ENCODE results near the gene DAG1.

Gene DAG1

DNA sequence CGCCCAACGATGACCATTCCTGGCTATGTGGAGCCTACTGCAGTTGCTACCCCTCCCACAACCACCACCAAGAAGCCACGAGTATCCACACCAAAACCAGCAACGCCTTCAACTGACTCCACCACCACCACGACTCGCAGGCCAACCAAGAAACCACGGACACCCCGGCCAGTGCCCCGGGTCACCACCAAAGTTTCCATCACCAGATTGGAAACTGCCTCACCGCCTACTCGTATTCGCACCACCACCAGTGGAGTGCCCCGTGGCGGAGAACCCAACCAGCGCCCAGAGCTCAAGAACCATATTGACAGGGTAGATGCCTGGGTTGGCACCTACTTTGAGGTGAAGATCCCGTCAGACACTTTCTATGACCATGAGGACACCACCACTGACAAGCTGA, 61.6 kb downstream of the DAG1 start:
- no peak for DNase-seq (ENCODE audit: low spot score)
- TF ChIP-seq, protein P1, sequence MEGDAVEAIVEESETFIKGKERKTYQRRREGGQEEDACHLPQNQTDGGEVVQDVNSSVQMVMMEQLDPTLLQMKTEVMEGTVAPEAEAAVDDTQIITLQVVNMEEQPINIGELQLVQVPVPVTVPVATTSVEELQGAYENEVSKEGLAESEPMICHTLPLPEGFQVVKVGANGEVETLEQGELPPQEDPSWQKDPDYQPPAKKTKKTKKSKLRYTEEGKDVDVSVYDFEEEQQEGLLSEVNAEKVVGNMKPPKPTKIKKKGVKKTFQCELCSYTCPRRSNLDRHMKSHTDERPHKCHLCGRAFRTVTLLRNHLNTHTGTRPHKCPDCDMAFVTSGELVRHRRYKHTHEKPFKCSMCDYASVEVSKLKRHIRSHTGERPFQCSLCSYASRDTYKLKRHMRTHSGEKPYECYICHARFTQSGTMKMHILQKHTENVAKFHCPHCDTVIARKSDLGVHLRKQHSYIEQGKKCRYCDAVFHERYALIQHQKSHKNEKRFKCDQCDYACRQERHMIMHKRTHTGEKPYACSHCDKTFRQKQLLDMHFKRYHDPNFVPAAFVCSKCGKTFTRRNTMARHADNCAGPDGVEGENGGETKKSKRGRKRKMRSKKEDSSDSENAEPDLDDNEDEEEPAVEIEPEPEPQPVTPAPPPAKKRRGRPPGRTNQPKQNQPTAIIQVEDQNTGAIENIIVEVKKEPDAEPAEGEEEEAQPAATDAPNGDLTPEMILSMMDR (IDR thresholded peaks at IDR 0.05; ENCODE audit: borderline replicate concordance, control extremely low read depth, extremely low read depth, insufficient read depth, missing control alignments): no peak
- in situ Hi-C loops (cut with MboI; ENCODE audit: low sequenced_read_pairs, unreplicated experiment): no loop called here

DNA sequence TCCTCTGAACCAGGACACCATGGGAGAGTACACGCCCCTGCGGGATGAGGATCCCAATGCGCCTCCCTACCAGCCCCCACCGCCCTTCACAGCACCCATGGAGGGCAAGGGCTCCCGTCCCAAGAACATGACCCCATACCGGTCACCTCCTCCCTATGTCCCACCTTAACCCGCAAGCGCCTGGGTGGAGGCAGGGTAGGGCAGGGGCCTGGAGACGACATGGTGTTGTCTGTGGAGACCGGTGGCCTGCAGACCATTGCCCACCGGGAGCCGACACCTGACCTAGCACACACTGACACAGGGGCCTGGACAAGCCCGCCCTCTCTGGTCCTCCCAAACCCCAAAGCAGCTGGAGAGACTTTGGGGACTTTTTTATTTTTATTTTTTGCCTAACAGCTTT, 63.0 kb downstream of the DAG1 start:
- TF ChIP-seq, protein P1 (IDR thresholded peaks at IDR 0.05; ENCODE audit: borderline replicate concordance, control extremely low read depth, extremely low read depth, insufficient read depth, missing control alignments): no peak
- in situ Hi-C loops (cut with MboI; ENCODE audit: low sequenced_read_pairs, unreplicated experiment): no loop called here
- DNase-seq (ENCODE audit: low spot score): no peak

DNA sequence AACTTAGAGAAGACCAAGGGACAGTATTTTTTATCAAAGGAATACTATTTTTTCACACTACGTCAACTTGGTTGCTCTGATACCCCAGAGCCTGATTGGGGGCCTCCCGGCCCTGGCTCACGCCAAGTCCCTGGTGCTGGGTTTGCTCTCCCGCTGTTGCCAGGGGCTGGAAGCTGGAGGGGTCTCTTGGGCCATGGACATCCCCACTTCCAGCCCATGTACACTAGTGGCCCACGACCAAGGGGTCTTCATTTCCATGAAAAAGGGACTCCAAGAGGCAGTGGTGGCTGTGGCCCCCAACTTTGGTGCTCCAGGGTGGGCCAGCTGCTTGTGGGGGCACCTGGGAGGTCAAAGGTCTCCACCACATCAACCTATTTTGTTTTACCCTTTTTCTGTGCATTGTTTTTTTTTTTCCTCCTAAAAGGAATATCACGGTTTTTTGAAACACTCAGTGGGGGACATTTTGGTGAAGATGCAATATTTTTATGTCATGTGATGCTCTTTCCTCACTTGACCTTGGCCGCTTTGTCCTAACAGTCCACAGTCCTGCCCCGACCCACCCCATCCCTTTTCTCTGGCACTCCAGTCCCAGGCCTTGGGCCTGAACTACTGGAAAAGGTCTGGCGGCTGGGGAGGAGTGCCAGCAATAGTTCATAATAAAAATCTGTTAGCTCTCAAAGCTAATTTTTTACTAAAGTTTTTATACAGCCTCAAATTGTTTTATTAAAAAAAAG, 63.9 kb downstream of the DAG1 start:
- in situ Hi-C loops (cut with MboI; ENCODE audit: low sequenced_read_pairs, unreplicated experiment): no loop called here
- no peak for DNase-seq (ENCODE audit: low spot score)
- TF ChIP-seq, protein P1 (IDR thresholded peaks at IDR 0.05; ENCODE audit: borderline replicate concordance, control extremely low read depth, extremely low read depth, insufficient read depth, missing control alignments): no peak

DNA sequence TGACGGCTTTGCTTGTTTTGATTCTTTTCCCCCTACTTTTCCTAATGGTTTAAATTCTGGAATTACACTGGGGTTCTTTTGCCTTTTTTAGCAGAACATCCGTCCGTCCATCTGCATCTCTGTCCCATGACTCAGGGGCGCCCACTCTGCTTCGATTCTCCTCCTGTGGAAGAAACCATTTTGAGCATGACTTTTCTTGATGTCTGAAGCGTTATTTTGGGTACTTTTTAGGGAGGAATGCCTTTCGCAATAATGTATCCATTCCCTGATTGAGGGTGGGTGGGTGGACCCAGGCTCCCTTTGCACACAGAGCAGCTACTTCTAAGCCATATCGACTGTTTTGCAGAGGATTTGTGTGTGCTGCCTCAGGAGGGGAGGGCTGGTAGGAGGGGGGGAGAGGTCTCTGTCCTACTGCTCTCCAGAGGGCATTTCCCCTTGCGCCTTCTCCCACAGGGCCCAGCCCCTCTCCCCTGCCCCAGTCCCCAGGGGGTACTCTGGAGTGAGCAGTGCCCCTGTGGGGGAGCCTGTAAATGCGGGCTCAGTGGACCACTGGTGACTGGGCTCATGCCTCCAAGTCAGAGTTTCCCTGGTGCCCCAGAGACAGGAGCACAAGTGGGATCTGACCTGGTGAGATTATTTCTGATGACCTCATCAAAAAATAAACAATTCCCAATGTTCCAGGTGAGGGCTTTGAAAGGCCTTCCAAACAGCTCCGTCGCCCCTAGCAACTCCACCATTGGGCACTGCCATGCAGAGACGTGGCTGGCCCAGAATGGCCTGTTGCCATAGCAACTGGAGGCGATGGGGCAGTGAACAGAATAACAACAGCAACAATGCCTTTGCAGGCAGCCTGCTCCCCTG, 64.7 kb downstream of the DAG1 start:
- DNase-seq (ENCODE audit: low spot score): no peak
- in situ Hi-C loops (cut with MboI; ENCODE audit: low sequenced_read_pairs, unreplicated experiment): no loop called here
- TF ChIP-seq, protein P1 (IDR thresholded peaks at IDR 0.05; ENCODE audit: borderline replicate concordance, control extremely low read depth, extremely low read depth, insufficient read depth, missing control alignments): no peak

DNA sequence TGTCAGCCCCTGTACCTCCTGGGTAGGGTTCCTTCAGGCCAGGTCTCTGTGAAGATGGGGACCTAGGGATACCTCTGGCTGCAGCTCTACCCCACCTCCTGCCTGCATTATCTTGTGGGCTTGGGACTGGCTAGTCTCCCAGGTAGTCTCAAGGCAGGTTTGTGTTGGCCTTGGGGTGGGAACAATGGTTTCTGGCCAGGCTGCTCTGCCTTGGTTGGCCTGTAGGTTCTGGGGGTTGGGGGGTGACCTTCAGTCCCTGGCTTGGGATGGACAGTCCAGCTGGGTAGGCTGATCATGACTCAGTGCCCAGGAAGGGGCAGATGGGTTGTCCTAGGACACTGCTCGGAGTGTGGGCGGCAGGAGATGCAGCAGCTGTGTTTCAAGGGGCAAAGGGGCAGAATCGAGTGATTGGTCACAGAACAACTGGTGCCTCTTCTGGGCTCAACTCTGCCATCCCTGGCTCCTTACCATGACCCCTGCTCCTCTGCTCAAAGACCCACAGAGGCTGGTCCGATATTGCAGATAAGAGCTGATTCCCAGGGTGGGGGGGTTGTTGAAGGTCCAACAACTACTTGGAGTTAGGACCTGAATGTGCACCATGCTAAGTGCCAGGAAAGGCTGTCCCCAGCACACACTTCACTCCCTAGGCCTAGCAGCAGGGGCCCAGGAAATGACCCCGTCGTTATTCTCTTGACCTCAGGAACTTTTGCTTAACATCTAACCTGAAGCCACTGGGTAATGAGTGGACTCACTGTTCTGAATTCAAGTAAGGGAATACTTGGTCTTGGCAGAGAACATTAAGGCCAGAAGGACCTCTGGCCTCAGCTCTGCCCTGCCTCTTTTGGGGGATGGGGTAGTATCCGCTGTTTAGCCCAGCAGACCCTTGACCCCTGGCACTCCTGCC, 66.2 kb downstream of the DAG1 start:
- TF ChIP-seq, protein P1 (IDR thresholded peaks at IDR 0.05; ENCODE audit: borderline replicate concordance, control extremely low read depth, extremely low read depth, insufficient read depth, missing control alignments): no peak
- in situ Hi-C loops (cut with MboI; ENCODE audit: low sequenced_read_pairs, unreplicated experiment): no loop called here
- DNase-seq (ENCODE audit: low spot score): no peak
